Measurements from ENCODE around the gene ZKSCAN5.

ZKSCAN5 gene

GRCh38 chr7:99553039-99553438 lies 48.6 kb downstream of the ZKSCAN5 start:
- peaks cover 34% of the 10 kb centered on the region for H3K36me3 ChIP-seq (ENCODE audit: insufficient read depth, insufficient read length, low read length)
- no peak for DNase-seq (ENCODE audit: low read depth, low spot score)
- no peak overlapping the region for H3K4me3 ChIP-seq (ENCODE audit: insufficient read length, low read depth)
- H3K9ac ChIP-seq (ENCODE audit: insufficient read length, low read depth) = no peak overlapping the region
- no peaks in the 10 kb centered on the region for H3K9me3 ChIP-seq (ENCODE audit: insufficient read depth, low read length)
- H3K4me1 ChIP-seq (ENCODE audit: insufficient read depth, insufficient read length) = no peaks in the 10 kb centered on the region
- H3K27me3 ChIP-seq (ENCODE audit: insufficient read depth, insufficient read length) = no peaks in the 10 kb centered on the region
- TF ChIP-seq YY1 (IDR thresholded peaks at IDR 0.05; ENCODE audit: insufficient read depth, insufficient read length) = no peak

- Histone ChIP-seq H3K9me3 (ENCODE audit: insufficient read depth, low read length) (no peaks in the 10 kb centered on the region), H3K4me1 (ENCODE audit: insufficient read depth, insufficient read length) (no peaks in the 10 kb centered on the region), H3K27me3 (ENCODE audit: insufficient read depth, insufficient read length) (no peaks in the 10 kb centered on the region), H3K4me3 (ENCODE audit: insufficient read length, low read depth) (no peak overlapping the region), H3K36me3 (ENCODE audit: insufficient read depth, insufficient read length, low read length) (peaks cover 29% of the 10 kb centered on the region), H3K9ac (ENCODE audit: insufficient read length, low read depth) (no peak overlapping the region)
- DNase-seq (ENCODE audit: low read depth, low spot score) = no peak
- TF ChIP-seq YY1 (IDR thresholded peaks at IDR 0.05; ENCODE audit: insufficient read depth, insufficient read length) = no peak
- no peak for TF ChIP-seq ZNF274 (IDR thresholded peaks at IDR 0.05; ENCODE audit: low read depth, low read length)
- no peak for TF ChIP-seq SUZ12 (IDR thresholded peaks at IDR 0.05; ENCODE audit: extremely low read depth, insufficient read depth, insufficient read length)
These were observed 50.5 kb downstream of the ZKSCAN5 start for GRCh38 chr7:99554939-99555338.

- no peaks in the 10 kb centered on the region for H3K27me3 ChIP-seq (ENCODE audit: insufficient read depth, insufficient read length)
- TF ChIP-seq ZNF274 (IDR thresholded peaks at IDR 0.05; ENCODE audit: low read depth, low read length) (no peak), SUZ12 (IDR thresholded peaks at IDR 0.05; ENCODE audit: extremely low read depth, insufficient read depth, insufficient read length) (no peak), YY1 (IDR thresholded peaks at IDR 0.05; ENCODE audit: insufficient read depth, insufficient read length) (no peak)
- H3K9me3 ChIP-seq (ENCODE audit: insufficient read depth, low read length) = no peaks in the 10 kb centered on the region
- no peak for DNase-seq (ENCODE audit: low read depth, low spot score)
- peaks cover 51% of the 10 kb centered on the region for H3K36me3 ChIP-seq (ENCODE audit: insufficient read depth, insufficient read length, low read length)
- peaks cover 2% of the 10 kb centered on the region for H3K4me1 ChIP-seq (ENCODE audit: insufficient read depth, insufficient read length)
- peak overlapping the region; percentile 100 for H3K9ac ChIP-seq (ENCODE audit: insufficient read length, low read depth)
- H3K4me3 ChIP-seq (ENCODE audit: insufficient read length, low read depth) = peak overlapping the region; percentile 96
These were observed 52.7 kb downstream of the ZKSCAN5 start for GRCh38 chr7:99557196-99557607.

DNA sequence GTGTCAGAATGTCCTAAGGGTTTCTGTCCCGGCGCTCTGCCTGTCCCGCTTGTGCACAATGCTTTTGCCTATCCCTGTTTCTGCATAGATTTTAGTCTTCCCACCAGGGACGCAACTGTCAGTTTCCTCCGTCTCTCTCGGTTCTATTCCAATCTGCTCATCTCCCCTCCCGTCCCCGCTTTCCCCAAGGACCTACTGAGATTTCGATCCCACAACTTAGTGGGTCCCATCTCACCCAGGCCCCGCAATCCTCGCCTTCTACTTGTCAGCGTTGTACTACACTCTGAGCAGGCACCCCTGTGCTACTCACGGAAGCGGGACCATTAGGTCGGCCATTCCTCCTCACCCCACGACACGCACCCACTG lies 53.5 kb downstream of the ZKSCAN5 start:
- Histone ChIP-seq H3K9me3 (ENCODE audit: insufficient read depth, low read length) (no peaks in the 10 kb centered on the region), H3K27me3 (ENCODE audit: insufficient read depth, insufficient read length) (no peaks in the 10 kb centered on the region), H3K4me3 (ENCODE audit: insufficient read length, low read depth) (peak overlapping the region; percentile 96), H3K9ac (ENCODE audit: insufficient read length, low read depth) (peak overlapping the region; percentile 100), H3K36me3 (ENCODE audit: insufficient read depth, insufficient read length, low read length) (peaks cover 55% of the 10 kb centered on the region), H3K4me1 (ENCODE audit: insufficient read depth, insufficient read length) (peaks cover 2% of the 10 kb centered on the region)
- no peak for TF ChIP-seq SUZ12 (IDR thresholded peaks at IDR 0.05; ENCODE audit: extremely low read depth, insufficient read depth, insufficient read length)
- TF ChIP-seq ZNF274 (IDR thresholded peaks at IDR 0.05; ENCODE audit: low read depth, low read length) = no peak
- no peak for TF ChIP-seq YY1 (IDR thresholded peaks at IDR 0.05; ENCODE audit: insufficient read depth, insufficient read length)
- DNase-seq (ENCODE audit: low read depth, low spot score) = no peak

GRCh38 chr7:99558306-99559174 lies 54.1 kb downstream of the ZKSCAN5 start, which contains the start of gene ZNF655:
ZNF655 (plus strand) TSS chr7:99558642; CDS start chr7:99560560, 1,918 bp downstream.
- H3K9me3 ChIP-seq (ENCODE audit: insufficient read depth, low read length) = no peaks in the 10 kb centered on the region
- peak within 1 kb of the TSS; percentile 96 for H3K4me3 ChIP-seq (ENCODE audit: insufficient read length, low read depth)
- H3K27me3 ChIP-seq (ENCODE audit: insufficient read depth, insufficient read length) = no peaks in the 10 kb centered on the region
- peak within 1 kb of the TSS; percentile 100 for H3K9ac ChIP-seq (ENCODE audit: insufficient read length, low read depth)
- peaks cover 54% of the 10 kb centered on the region for H3K36me3 ChIP-seq (ENCODE audit: insufficient read depth, insufficient read length, low read length)
- DNase-seq (ENCODE audit: low read depth, low spot score) = peak; percentile 92
- H3K4me1 ChIP-seq (ENCODE audit: insufficient read depth, insufficient read length) = peaks cover 2% of the 10 kb centered on the region
- TF ChIP-seq ZNF274 (IDR thresholded peaks at IDR 0.05; ENCODE audit: low read depth, low read length) (no peak), YY1 (IDR thresholded peaks at IDR 0.05; ENCODE audit: insufficient read depth, insufficient read length) (no peak), SUZ12 (IDR thresholded peaks at IDR 0.05; ENCODE audit: extremely low read depth, insufficient read depth, insufficient read length) (no peak)

DNA sequence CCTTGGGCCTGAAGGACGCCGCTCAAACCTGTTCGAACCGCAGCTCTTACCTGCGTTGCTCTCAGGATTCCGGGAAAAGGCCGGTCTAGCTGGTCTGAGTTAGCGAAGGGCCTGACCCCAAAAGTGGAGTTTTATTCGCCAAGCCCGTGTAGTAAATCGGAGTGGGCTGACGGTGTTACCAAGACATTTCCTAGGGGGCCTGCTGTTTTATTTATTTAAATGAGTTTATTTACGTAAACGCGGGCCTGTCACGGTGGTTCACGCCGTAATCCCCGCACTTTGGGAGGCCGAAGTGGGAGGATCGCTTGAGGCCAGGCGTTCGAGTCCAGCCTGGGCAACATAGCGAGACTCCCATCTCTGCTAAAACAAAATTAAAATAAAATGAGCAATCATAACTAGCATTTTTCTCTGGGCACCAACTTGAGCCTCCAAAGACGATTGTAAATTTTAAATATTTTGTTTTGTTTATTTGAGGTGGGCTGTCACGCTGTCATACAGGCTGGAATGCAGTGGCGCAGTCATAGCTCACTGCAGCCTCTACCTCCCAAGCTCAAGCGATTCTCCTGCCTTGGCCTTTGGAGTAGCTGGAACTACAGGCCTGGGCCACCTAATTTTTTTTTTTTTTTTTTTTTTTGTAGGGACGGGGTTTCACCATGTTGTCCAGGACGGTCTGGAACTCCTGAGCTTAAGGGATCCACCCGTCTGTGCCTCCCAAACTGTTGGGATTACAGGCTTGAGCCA lies 54.9 kb downstream of the ZKSCAN5 start:
- Histone ChIP-seq H3K9ac (ENCODE audit: insufficient read length, low read depth) (peak overlapping the region; percentile 100), H3K27me3 (ENCODE audit: insufficient read depth, insufficient read length) (no peaks in the 10 kb centered on the region), H3K4me3 (ENCODE audit: insufficient read length, low read depth) (peak overlapping the region; percentile 96), H3K4me1 (ENCODE audit: insufficient read depth, insufficient read length) (peaks cover 2% of the 10 kb centered on the region), H3K36me3 (ENCODE audit: insufficient read depth, insufficient read length, low read length) (peaks cover 54% of the 10 kb centered on the region), H3K9me3 (ENCODE audit: insufficient read depth, low read length) (no peaks in the 10 kb centered on the region)
- DNase-seq (ENCODE audit: low read depth, low spot score) = no peak
- TF ChIP-seq YY1 (IDR thresholded peaks at IDR 0.05; ENCODE audit: insufficient read depth, insufficient read length) = no peak
- TF ChIP-seq ZNF274 (IDR thresholded peaks at IDR 0.05; ENCODE audit: low read depth, low read length) = no peak
- no peak for TF ChIP-seq SUZ12 (IDR thresholded peaks at IDR 0.05; ENCODE audit: extremely low read depth, insufficient read depth, insufficient read length)
